GM23248 (cell line): ENCODE measurements around the gene ENG.

ENCODE experiments used
- EZH2 ChIP-seq: fragments of 200-600 bp; sonication (generic); IDR thresholded peaks from 2 replicates; pipeline ENCODE4 v1.6.1; 2018; ENCODE audit warnings: antibody characterized with exemption, mild to moderate bottlenecking; ENCODE audit not compliant: insufficient read depth, poor library complexity, severe bottlenecking
- EZH2phosphoT487 ChIP-seq: fragments of 200-600 bp; sonication (generic); IDR thresholded peaks from 2 replicates; pipeline ENCODE4 v1.6.1; 2018; ENCODE audit warnings: antibody characterized with exemption, moderate library complexity, mild to moderate bottlenecking, low read depth; ENCODE audit not compliant: insufficient read depth

DNA sequence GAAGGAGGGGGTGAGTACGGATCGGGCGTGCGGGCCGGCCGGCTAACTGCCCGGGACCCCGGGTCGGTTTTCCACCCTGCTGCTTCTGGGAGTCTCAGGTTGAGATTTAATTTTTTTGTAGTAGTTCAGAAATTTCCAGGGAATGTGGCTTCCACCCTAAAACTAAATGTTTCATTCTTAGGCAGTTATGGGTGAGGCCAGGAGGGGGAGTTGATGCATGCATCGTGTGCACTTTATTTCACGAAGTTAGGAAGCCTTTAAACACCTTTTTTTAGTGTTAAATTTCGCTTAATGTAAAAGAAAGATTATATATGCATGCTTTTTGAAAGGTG lies 67.7 kb downstream of the ENG start:
- TF ChIP-seq EZH2phosphoT487, result no peak
- no peak for TF ChIP-seq EZH2
